SHP77 treated with DMSO at 0.1 percent for 48 hours (cell line): ENCODE results near the gene AQP1.

Source experiments
- DNase-seq: peaks from one replicate; lab custom pipeline; 2025; lab: John Stamatoyannopoulos, UW

The AQP1 gene

GRCh38 chr7:30921540-30922401 lies 10.1 kb downstream of the AQP1 start:
- no peak for DNase-seq

GRCh38 chr7:30922596-30922995 lies 10.9 kb downstream of the AQP1 start:
- no peak for DNase-seq

GRCh38 chr7:30923009-30923773 lies 11.5 kb downstream of the AQP1 start:
- DNase-seq, result no peak

GRCh38 chr7:30923774-30924413 lies 12.2 kb downstream of the AQP1 start:
- no peak for DNase-seq

DNA sequence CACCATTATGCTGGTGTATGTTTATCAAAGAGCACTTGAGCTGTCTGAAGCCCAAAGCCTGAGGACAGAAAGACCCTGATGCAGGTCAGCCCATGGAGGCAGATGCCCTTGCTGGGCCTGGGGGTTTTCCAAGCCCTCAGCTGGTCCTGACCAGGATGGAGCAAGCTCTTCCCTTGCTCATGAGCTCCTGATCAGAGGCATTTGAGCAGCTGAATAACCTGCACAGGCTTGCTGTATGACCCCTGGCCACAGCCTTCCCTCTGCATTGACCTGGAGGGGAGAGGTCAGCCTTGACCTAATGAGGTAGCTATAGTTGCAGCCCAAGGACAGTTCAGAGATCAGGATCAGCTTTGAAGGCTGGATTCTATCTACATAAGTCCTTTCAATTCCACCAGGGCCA lies 13.0 kb downstream of the AQP1 start:
- DNase-seq, result no peak

GRCh38 chr7:30925117-30925516 lies 13.5 kb downstream of the AQP1 start:
- no peak for DNase-seq

DNA sequence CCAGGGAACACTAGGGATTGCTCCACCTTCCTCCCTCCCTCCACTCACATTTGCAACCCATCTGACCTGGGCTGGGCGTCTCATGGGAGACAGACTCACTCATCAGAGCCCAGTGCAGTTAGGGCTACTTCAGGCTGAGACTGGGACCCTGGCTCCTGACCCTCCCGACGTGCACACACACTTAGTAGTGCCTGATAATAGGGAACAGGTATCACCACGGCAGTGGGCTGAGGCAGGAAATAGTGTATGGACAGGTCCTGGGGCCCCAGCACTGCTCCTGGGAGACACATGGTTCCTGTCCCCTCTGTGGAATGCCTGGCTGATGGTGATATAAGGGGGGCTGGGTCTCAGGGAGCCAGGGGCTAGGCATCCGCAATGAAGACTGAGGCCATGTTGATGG lies 14.3 kb downstream of the AQP1 start:
- DNase-seq, result no peak

DNA sequence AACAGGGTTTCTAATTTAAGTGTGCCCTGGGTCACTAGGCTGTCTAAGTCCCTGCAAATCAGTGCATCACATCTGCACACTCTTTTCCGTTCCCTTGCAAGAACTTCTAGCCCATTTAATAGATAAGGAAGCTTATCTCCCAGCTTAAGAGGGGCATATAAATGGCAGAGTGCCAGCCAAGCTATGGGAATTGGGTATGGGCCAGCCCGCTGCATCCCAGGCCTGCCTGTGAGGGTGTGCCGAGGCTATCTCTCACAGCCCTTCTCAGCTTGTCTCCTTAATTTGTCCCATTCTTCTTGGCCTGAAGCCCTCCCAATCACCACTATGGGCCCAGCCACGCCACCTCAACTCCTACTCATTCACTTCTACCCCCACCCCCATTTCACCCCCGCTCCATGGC lies 14.7 kb downstream of the AQP1 start:
- no peak for DNase-seq

DNA sequence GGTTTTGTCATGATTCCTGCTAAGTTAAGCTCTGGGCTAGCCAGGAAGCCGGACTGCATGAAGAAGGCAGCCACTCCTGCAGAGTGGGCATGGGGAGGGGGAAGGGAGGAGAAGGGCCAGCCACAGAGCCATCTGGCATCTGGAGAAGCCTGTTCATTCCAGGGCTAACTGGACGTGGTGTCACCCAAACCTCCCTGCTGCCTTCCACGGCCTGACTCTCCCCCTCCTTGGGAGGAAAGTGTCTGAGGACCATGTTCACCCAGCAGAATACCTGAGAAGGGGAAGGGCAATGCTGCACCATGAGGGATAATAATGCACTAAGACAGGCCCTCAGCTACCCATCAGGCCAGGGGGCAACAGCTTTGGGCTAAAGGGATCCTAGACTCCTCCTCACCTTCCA lies 15.4 kb downstream of the AQP1 start:
- DNase-seq, result no peak

- no peak for DNase-seq
Measured at GRCh38 chr7:30927559-30927958, 15.9 kb downstream of the AQP1 start.

- no peak for DNase-seq
Measured at GRCh38 chr7:30928254-30928872, 16.7 kb downstream of the AQP1 start.

GRCh38 chr7:30929686-30930085 lies 18.0 kb downstream of the AQP1 start:
- DNase-seq, result no peak

- DNase-seq, result no peak
Measured at GRCh38 chr7:30930621-30931020, 19.0 kb downstream of the AQP1 start.

- DNase-seq, result no peak
Measured at GRCh38 chr7:30931161-30931928, 19.7 kb downstream of the AQP1 start.

DNA sequence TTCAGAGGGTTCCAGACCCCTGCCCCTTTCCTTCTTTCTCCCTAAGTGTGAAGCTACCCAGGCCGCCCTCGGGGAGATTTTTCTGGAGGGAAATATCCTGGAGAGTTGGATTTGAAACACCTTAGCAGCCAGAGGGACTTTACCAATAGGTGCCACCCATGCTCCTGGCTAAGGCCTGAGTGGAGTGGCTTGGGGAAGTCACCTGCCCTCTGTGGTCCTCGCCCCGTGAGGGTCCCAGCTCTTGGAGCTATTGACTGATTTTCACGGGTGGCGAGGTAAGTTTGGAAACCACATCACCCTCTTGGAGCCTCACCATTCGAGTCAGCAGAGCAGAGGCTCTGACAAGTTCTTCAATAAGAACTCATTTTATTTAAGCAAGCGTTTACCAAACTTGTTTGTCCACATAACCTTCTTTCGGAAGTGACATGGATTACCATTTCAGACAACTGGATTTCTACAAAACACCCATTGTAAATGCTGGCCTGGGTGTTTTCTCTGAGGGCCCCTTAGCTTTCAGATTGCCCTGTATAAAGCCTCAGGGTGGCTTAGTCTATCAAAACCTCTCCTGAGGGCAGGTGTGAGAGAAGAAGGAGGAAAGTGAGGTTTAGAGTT lies 20.4 kb downstream of the AQP1 start:
- no peak for DNase-seq

- DNase-seq, result no peak
Measured at GRCh38 chr7:30932562-30932961, 20.9 kb downstream of the AQP1 start.

DNA sequence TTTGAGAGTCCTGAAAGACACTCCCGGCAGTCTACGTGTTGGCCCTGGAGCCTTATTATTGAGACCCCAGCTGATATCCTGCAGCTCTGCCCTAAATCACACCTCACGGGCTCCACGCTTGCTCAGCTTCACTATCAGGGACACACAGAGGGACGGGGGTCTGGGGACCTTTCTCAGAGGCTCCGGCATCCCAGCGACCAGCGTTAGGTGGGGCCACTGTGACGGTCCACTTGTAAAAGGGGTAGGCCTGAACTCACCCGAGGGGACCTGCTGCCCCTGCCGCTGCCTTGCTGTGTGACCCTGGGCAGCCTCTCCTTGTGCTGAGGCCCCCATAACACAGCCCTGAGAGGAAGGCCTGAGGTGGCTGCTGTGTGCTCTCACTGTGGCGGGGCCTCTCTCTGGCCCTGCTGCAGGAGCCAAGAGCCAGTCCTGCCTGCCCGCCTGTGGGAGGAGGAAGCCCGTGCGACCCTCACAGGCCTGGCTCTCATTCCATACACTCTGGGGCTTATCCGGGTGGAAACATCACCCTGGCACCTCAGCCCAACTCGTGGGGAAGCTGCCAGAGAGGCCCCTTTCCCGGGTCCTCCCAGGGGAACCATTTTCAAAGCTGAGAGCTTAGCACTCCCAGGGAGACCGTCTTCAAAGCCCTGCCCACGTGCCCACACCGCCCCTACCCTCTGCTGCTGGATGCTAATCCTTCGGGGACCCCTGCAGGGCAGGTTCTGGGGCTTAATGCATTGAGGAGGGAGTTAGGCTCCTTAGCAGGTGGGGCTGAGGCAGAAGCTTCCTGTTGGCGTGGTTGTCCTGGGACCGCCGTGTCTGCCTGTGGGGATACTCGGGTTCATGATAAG lies 21.7 kb downstream of the AQP1 start:
- DNase-seq, result no peak

- no peak for DNase-seq
Measured at GRCh38 chr7:30934225-30934624, 22.6 kb downstream of the AQP1 start.

GRCh38 chr7:30934732-30935568 lies 23.3 kb downstream of the AQP1 start:
- no peak for DNase-seq

GRCh38 chr7:30935569-30935877 lies 23.9 kb downstream of the AQP1 start:
- DNase-seq, result no peak
